K562 (cell line): ENCODE measurements around the gene SFR1. TPM values are rescaled to one million over a fixed set of nuclear protein-coding genes. Genes with fewer than 3 reads are reported as not detected.

Experiments used
- ATAC-seq: fragments of 200-7000 bp; cut with Tn5 transposase; 3 replicates; pipeline ENCODE4 v1.9.1; 2020; ENCODE audit warnings: moderate library complexity
- BruUV-seq: library from RNA; stranded (reverse); fragments of 400-500 nt; replicated peaks from 2 replicates; lab custom pipeline; 2021; lab: Mats Ljungman, UMichigan
- CTCF ChIA-PET: fragments of 300-600 bp; formaldehyde crosslinking; extraction: SDS; loops from one replicate; lab custom pipeline; 2021; ENCODE audit warnings: low intra/inter-chr PET ratio; lab: Yijun Ruan, JAX
- POLR2A ChIA-PET: fragments of 300-600, 350-650 bp; sonication (Branson Sonifier 250); formaldehyde crosslinking; extraction: SDS; loops from one replicate; lab custom pipeline; 2021; ENCODE audit warnings: antibody characterized with exemption, inconsistent platforms; lab: Yijun Ruan, JAX
- DNase-seq, 4 experiments: peaks; one replicate each; pipeline versions ENCODE4 v3.0.0 to v3.0.0-alpha.2; 2011 to 2018; ENCODE audit warnings: low spot score in 3 of 4, mixed read lengths in 3 of 4; ENCODE audit errors: extremely low read depth in 1 of 4
- FAIRE-seq: peaks from 2 replicates; lab custom pipeline; 2011; peaks lifted over from hg19 to GRCh38; lab: Jason Lieb, UNC
- H2AFZ ChIP-seq: 2 replicates; pipeline ENCODE4 v1.6.0; 2011; ENCODE audit warnings: low read depth, low read length, control low read depth, inconsistent platforms
- H3K27ac ChIP-seq: fragments of 200-600 bp; 3 replicates; pipeline ENCODE4 v1.8.0; 2011; ENCODE audit warnings: low read depth, mild to moderate bottlenecking, control low read depth, inconsistent platforms, low read length, moderate library complexity, mixed read lengths; ENCODE audit errors: extremely low read depth
- H3K27me3 ChIP-seq, 2 experiments: fragments of 300-600 bp in 1 of 2; 2 replicates in 1 of 2; 3 replicates in 1 of 2; pipeline versions ENCODE4 v1.6.0 to v1.8.0; 2011; ENCODE audit warnings: inconsistent platforms in 2 of 2, low read length in 2 of 2, mild to moderate bottlenecking in 1 of 2, mixed read lengths in 1 of 2, moderate library complexity in 1 of 2; ENCODE audit not compliant: control insufficient read depth in 2 of 2, insufficient read depth in 2 of 2
- H3K36me3 ChIP-seq: fragments of 300-600 bp; 3 replicates; pipeline ENCODE4 v1.8.0; 2011; ENCODE audit warnings: mild to moderate bottlenecking, low read length, inconsistent platforms; ENCODE audit not compliant: control insufficient read depth, insufficient read depth
- H3K4me1 ChIP-seq, 2 experiments: fragments of 200-600 bp in 1 of 2; replicated peaks in 1 of 2; 2 replicates in 1 of 2; 3 replicates in 1 of 2; pipeline versions ENCODE4 v1.5.1 to v1.8.0; 2011; ENCODE audit warnings: inconsistent platforms in 2 of 2, low read length in 2 of 2, mild to moderate bottlenecking in 1 of 2, mixed read lengths in 1 of 2, moderate library complexity in 1 of 2; ENCODE audit not compliant: control insufficient read depth in 2 of 2, insufficient read depth in 2 of 2
- H3K4me2 ChIP-seq: 2 replicates; pipeline ENCODE4 v1.6.1; 2011; ENCODE audit warnings: low read length, control low read depth, inconsistent platforms, mixed read lengths; ENCODE audit not compliant: insufficient read depth
- H3K4me3 ChIP-seq: fragments of 200-600 bp; sonication (generic), shearing (Covaris generic); 2 replicates; pipeline ENCODE4 v1.5.1; 2016; ENCODE audit warnings: control low read depth, inconsistent platforms
- H3K79me2 ChIP-seq: fragments of 200-600 bp; 3 replicates; pipeline ENCODE4 v1.8.0; 2011; ENCODE audit warnings: low read length, inconsistent platforms; ENCODE audit not compliant: control insufficient read depth, insufficient read depth
- H3K9ac ChIP-seq, 2 experiments: 2 replicates each; pipeline versions ENCODE4 v1.6.0 to v1.6.1; 2011; ENCODE audit warnings: low read depth in 2 of 2, low read length in 2 of 2, control low read depth in 1 of 2, inconsistent platforms in 1 of 2, mild to moderate bottlenecking in 1 of 2, mixed read lengths in 1 of 2; ENCODE audit not compliant: insufficient read depth in 1 of 2
- H3K9me1 ChIP-seq: one replicate; pipeline ENCODE4 v1.6.0; 2011; ENCODE audit warnings: inconsistent platforms, mild to moderate bottlenecking, low read length, moderate library complexity; ENCODE audit not compliant: control insufficient read depth, insufficient read depth
- H3K9me3 ChIP-seq: replicated peaks from 2 replicates; pipeline ENCODE4 v1.5.1; 2011; ENCODE audit warnings: low read depth, low read length, inconsistent platforms; ENCODE audit not compliant: control insufficient read depth, insufficient read depth
- H4K20me1 ChIP-seq: replicated peaks from 2 replicates; pipeline ENCODE4 v1.6.1; 2011; ENCODE audit warnings: low read length, inconsistent platforms, mixed read lengths; ENCODE audit not compliant: control insufficient read depth, insufficient read depth
- FOXP1 ChIP-seq: sonication (generic); formaldehyde crosslinking; IDR thresholded peaks from 2 replicates; pipeline ENCODE4 v1.8.0; 2022; ENCODE audit warnings: mild to moderate bottlenecking, missing genetic modification reagents
- MNT ChIP-seq, 2 experiments: fragments of 450-650 bp; conservative IDR thresholded peaks; 2 replicates each; pipeline ENCODE4 v1.6.1; 2017; ENCODE audit warnings: mild to moderate bottlenecking in 2 of 2, moderate library complexity in 2 of 2
- MTA3 ChIP-seq: fragments of 450-650 bp; formaldehyde crosslinking; IDR thresholded peaks from 2 replicates; pipeline ENCODE4 v1.6.1; 2017; ENCODE audit warnings: mild to moderate bottlenecking, borderline replicate concordance
- PML ChIP-seq: IDR thresholded peaks from 2 replicates; pipeline ENCODE4 v1.6.1; 2012; ENCODE audit warnings: low read length, inconsistent platforms
- TAF9B ChIP-seq: fragments of 450-650 bp; IDR thresholded peaks from 2 replicates; pipeline ENCODE4 v1.6.1; 2018; ENCODE audit warnings: mild to moderate bottlenecking; ENCODE audit not compliant: partially characterized antibody
- THRA ChIP-seq: fragments of 450-650 bp; IDR thresholded peaks from 2 replicates; pipeline ENCODE4 v1.6.1; 2017; ENCODE audit warnings: mild to moderate bottlenecking, moderate library complexity
- THRB ChIP-seq: fragments of 450-650 bp; formaldehyde crosslinking; conservative IDR thresholded peaks from 2 replicates; pipeline ENCODE4 v1.4.0; 2022; ENCODE audit warnings: mild to moderate bottlenecking, missing genetic modification characterization
- ZNF175 ChIP-seq: fragments of 200-800 bp; sonication (Bioruptor generic); IDR thresholded peaks from 2 replicates; pipeline ENCODE4 v1.6.1; 2016; ENCODE audit warnings: low read depth, mild to moderate bottlenecking, missing genetic modification characterization, missing compliant biosample characterization
- WGBS: fragments of 100-300 bp; shearing (Covaris generic); methylation state at CpG from one replicate; pipeline ENCODE4 v1.1.6; 2016; ENCODE audit warnings: low coverage, mixed read lengths; ENCODE audit not compliant: insufficient coverage; ENCODE audit errors: missing lambda C conversion rate; 5-methylcytosine and 5-hydroxymethylcytosine counted together
- in situ Hi-C: fragments of 300-500 bp; cut with MboI; formaldehyde crosslinking; loops from 4 replicates; pipeline ENCODE4 v1.15.0; 2018; ENCODE audit warnings: inconsistent platforms, mixed read lengths
- intact Hi-C: fragments of 100-400 bp; cut with micrococcal nuclease; formaldehyde crosslinking; loops from 2 replicates; pipeline ENCODE4 v1.14.2; 2022
- polyA plus RNA-seq, 8 experiments: library from polyadenylated mRNA; depleted of rRNA in 4 of 8; stranded (reverse) in 5 of 8; unstranded in 3 of 8; fragments of >200 nt; fragmentation: Nextera tagmentation in 2 of 8; fragmentation: Illumina TruSeq in 1 of 8; extraction: Ambion mirVana in 2 of 8; extraction: Trizol in 1 of 8; gene quantifications; 2 replicates each; pipeline versions ENCODE4 v1.2.1 to v1.2.3, GENCODE V29; 2011 to 2014; ENCODE audit warnings: inconsistent platforms in 1 of 8, missing spikeins in 1 of 8
- total RNA-seq, 7 experiments: library from RNA; depleted of rRNA in 6 of 7; stranded (reverse); fragments of >200 nt in 6 of 7; fragmentation: Illumina TruSeq in 2 of 7; extraction: Trizol in 2 of 7; gene quantifications; 2 replicates each; pipeline versions ENCODE4 v1.2.1 to v1.2.3, GENCODE V29; 2011 to 2021; ENCODE audit warnings: low replicate concordance in 1 of 7

The SFR1 gene
- total and polyA plus RNA-seq, 9 of the 15 experiments (the other 6 are each of a cell fraction or from before 2014, with no cell fraction given) = 4.3 to 18.7 (median 9.1) TPM

- no peak for DNase-seq
- Histone ChIP-seq H3K27ac (no peak overlapping the region), H4K20me1 (no peaks in the 10 kb centered on the region), H3K9me3 (no peaks in the 10 kb centered on the region; the same call in none of the 2 replicates), H3K36me3 (no peaks in the 10 kb centered on the region), H3K4me3 (no peak overlapping the region), H3K4me1 (no peaks in the 10 kb centered on the region), H3K27me3 (no peaks in the 10 kb centered on the region; a peak in 1 of 5 replicates), H2AFZ (no peak overlapping the region), H3K4me2 (no peak overlapping the region), H3K79me2 (no peaks in the 10 kb centered on the region), H3K9ac (no peak overlapping the region), H3K9me1 (no peaks in the 10 kb centered on the region)
- no peak for TF ChIP-seq ZNF175 (CRISPR knock-in tag)
- no peak for TF ChIP-seq THRB (CRISPR knock-in tag)
- BruUV-seq = no TSS peak
- ChIA-PET CTCF (no interaction called here), POLR2A (interaction anchor here (0.6 to 1.2 kb wide), 3 partner anchors 9 to 20 kb away, joined by 3 to 6 read pairs (median 3); no protein-coding TSS in a partner anchor)
- WGBS = 0% methylated on average over 1 of the region's 1 CpG
- intact Hi-C loops = no loop called here
- no peak for ATAC-seq
- FAIRE-seq = no peak
- in situ Hi-C loops = no loop called here
Observed at GRCh38 chr10:104100795-104101194, 21.2 kb upstream of the SFR1 start.

- Histone ChIP-seq H3K27ac (no peak overlapping the region), H3K36me3 (no peaks in the 10 kb centered on the region), H3K9me1 (no peaks in the 10 kb centered on the region), H3K4me2 (no peak overlapping the region), H2AFZ (no peak overlapping the region), H3K9me3 (no peaks in the 10 kb centered on the region; the same call in 1 of the 2 replicates), H3K27me3 (no peaks in the 10 kb centered on the region; a peak in 1 of 5 replicates), H4K20me1 (no peaks in the 10 kb centered on the region), H3K4me1 (no peaks in the 10 kb centered on the region), H3K4me3 (no peak overlapping the region), H3K79me2 (no peaks in the 10 kb centered on the region), H3K9ac (no peak overlapping the region)
- BruUV-seq = no TSS peak
- intact Hi-C loops = no loop called here
- FAIRE-seq (no peak), DNase-seq (no peak), ATAC-seq (no peak)
- TF ChIP-seq FOXP1 (no peak), PML (no peak), THRA (no peak), MTA3 (no peak), MNT (conservative IDR thresholded peaks at IDR 0.05) (no peak), TAF9B (no peak)
- in situ Hi-C loops = no loop called here
- WGBS = 0% methylated on average over 1 of the region's 1 CpG
- ChIA-PET CTCF (no interaction called here), POLR2A (no interaction called here)
Observed at GRCh38 chr10:104101902-104102301, 20.1 kb upstream of the SFR1 start.
